DMS53 treated with DMSO at 0.1 percent for 48 hours (cell line): ENCODE data around the gene STX18.
"Not testable (repeated sequence)": the region's sequence is repeated elsewhere in the genome, so short reads cannot be mapped to it uniquely, and the experiment has no call there.

Experiments
- DNase-seq: peaks from one replicate; lab custom pipeline; 2025; ENCODE audit not compliant: unreplicated experiment; lab: John Stamatoyannopoulos, UW

STX18 gene

DNA sequence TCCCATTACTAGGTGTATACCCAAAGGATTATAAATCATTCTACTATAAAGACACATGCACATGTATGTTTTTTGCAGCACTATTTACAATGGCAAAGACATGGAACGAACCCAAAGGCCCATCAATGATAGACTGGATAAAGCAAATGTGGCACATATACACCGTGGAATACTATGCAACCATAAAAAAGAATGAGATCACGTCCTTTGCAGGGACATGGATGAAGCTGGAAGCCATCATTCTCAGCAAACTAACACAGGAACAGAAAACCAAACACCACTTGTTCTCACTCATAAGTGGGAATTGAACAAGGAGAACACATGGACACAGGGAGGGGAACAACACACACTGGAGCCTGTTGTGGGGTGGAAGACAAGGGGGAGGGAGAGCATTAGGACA, 31.2 kb downstream of the STX18 start:
- not testable (repeated sequence) for DNase-seq

DNA sequence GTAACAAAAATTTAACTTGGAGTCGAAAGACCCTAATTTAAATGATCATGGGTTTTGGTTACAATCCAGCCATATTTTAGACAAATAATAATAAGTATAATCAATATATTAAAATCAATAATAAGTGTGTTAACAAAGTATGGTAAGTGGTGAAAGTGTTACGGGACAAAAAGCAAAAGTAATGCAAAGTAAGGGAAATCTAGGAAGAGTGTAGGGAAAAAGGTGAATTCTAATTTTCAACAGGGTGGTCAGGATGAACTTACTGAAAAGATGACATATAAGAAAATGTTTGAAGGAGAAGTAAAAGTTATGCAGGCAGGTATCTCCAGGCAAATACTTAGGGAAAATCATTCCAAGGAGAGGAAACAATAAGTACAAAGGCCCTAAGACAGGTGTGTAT, 32.3 kb downstream of the STX18 start:
- DNase-seq, result no peak

GRCh38 chr4:4507923-4508322, 33.9 kb downstream of the STX18 start:
- DNase-seq, result no peak

- DNase-seq, result no peak
Observed at GRCh38 chr4:4507403-4507802, 34.4 kb downstream of the STX18 start.

- no peak for DNase-seq
Observed at GRCh38 chr4:4506961-4507360, 34.9 kb downstream of the STX18 start.

GRCh38 chr4:4505211-4505610, 36.6 kb downstream of the STX18 start:
- not testable (repeated sequence) for DNase-seq

DNA sequence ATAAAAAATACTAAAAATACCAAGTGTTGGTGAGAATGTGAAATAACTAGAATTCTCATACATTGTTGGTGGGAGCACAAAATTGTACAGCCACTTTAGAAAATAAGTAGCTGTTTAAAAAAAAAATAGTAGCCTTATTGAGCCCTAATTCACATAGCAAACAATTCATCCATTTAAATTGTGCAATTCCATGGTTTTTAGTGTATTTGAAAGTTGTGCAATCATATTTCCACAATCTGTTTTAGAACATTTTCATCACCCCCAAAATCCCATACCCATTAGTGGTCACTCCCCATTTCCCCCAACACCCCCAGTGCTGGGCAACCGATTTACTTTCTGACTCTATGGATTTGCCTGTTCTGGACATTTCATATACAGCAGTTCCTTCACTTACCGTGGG, 37.1 kb downstream of the STX18 start:
- DNase-seq, result no peak

DNA sequence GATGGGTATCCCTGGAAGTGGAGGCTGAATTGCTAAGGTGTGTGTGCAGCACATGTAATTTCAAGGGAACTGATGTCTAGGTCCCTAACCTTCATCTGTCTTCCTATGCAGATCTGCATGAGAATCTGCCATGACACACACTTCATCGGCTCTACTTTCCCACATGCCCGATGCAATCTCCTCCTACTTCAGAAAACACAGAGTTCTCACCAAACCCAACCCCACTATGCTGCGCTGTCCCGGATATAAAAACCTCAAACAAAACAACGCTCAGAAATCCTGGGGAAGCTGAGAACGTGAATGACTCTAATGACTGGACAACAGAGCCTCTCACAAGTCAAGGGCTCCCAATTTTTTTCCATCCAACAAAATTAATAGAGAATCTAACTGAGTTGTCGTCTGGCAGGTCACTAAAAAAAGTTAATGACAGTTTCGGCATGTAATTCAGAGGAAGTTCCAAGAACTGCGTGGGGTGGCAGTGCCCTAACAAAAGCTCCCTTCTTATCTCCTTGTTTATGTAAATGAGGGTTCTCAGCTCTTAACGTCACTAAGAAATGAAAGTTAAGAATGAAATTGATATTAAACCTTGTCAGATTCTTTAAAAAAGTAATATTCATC, 39.0 kb downstream of the STX18 start:
- no peak for DNase-seq

- no peak for DNase-seq
Observed at GRCh38 chr4:4501679-4502078, 40.2 kb downstream of the STX18 start.

DNA sequence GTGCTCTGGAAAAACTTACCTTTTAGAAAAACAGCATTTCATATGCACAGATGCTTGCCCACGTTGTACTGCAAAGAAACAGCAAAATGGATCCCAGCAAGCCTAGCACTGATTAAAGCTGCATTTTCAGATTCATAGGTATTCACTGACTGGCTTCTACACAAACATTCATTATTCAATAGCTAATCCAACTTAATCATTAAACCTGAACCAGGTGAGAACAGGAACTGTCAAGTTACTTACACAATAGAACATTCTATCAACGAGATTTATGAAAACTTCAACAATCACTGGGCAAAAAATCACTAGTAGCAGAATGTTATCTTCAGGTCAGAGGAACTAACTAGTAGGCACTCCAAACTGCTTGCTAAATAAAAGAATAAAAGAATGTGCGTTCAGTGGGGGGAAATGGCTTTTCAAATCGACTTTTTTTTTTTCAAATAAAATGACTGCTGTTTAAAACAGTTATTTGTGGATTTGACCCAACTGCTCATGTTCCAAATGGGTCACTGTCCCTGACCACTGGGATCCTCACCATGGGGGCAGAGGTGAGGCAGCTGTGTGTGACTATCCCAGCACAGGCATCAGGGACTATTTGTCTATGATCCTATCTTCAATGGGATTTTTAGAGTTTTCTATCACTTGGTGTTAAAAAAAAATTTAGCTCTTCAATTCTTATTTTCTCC, 42.3 kb downstream of the STX18 start:
- DNase-seq, result no peak

GRCh38 chr4:4496592-4497372, 45.1 kb downstream of the STX18 start:
- no peak for DNase-seq

- DNase-seq, result no peak
Observed at GRCh38 chr4:4494882-4495281, 47.0 kb downstream of the STX18 start.

- DNase-seq, result no peak
Observed at GRCh38 chr4:4492161-4492847, 49.5 kb downstream of the STX18 start.

DNA sequence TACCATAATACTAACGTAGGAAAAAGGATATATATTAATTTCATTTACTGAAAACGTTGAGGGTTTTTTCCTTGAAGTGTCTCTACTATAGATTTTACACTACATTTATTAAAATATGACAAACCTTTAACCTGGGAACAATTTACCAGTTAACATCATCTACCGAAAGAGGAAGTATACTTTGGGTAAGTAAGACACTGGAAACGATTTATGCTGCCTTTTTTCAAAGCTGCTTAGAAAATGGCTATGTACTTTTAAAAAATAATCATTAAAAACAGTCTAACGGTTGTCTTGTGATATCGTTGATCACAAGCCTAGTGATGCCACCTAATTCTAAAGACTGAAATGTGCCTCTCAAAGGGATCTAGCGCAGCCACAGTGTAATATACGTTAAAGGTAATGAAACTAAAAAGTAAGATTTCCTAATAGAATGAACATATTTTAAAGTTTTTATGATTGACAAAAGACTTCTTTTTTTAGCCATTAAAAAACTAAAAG, 50.4 kb downstream of the STX18 start:
- DNase-seq, result no peak

DNA sequence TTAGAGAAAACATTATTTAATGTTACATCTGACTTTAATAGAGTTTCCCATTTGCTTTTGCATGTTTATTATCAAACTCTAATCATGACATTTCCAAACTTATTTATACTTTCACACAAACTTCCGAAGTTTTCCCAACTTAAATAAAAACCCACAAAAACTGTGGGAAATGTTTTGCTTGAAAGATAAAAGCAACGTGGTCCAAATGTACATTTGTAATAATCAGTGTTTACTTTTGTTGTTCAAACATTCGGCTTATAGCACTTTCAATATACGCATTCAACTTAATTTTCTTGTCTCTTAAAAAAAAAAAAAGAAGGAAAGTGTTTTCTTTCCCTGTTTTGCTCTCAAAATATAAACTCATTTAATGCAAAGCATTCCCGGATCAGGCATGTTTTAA, 51.0 kb downstream of the STX18 start:
- no peak for DNase-seq

- DNase-seq, result no peak
Observed at GRCh38 chr4:4490041-4490440, 51.8 kb downstream of the STX18 start.

- DNase-seq, result peak; percentile 89
Observed at GRCh38 chr4:4488405-4489404, 53.1 kb downstream of the STX18 start.

DNA sequence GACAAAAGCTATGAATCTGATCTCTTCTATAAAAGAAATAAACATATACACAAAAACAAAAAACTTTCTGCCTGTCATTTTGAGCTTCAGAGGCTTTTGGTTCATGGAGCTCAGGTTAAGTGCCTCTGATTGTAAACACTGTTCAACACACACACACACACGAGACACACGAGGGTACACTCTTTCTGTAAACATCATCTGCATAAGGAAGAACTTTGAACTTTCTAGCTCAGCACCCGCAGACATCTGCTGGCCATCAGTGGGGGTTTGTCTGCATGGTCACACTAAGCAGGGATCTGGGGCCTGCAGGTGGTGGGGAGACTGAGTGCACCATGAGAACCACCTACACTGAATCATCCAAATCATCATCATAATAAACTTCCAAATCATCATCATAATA, 54.9 kb downstream of the STX18 start:
- DNase-seq, result no peak

- DNase-seq, result no peak
Observed at GRCh38 chr4:4485806-4486205, 56.0 kb downstream of the STX18 start.

DNA sequence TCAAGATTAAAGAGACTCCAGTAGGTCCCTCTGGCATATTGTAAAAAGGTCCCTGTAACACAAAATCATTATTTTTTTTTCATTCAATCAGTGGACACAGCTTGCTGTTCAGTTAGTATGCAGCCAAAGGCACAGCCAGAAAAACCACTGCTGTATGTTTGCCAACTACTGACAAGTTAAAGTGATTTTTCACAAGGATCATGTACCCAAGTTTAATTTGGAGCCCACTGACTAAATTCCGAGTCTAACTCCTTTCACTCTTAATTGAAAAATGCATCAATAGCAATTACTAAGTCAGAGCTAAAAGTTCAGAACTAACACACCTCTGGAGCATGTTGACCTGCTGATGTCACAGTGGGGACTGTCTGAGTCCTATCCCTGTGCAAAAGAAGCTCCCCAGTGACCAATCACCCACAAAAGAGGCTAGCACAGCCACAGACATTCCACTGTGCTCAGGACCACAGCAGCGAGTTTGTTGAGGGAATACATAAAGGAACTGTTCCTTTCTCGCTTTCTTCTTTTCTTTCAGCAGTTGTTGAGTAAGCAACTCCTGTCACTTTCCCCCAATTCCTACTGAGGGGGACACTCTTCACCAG, 60.4 kb downstream of the STX18 start:
- DNase-seq, result no peak
